ENCODE results near the gene LRRTM4.

The LRRTM4 gene

GRCh38 chr2:76763276-76763675, 758.9 kb downstream of the LRRTM4 start:
- Histone ChIP-seq H3K27ac (ENCODE audit: low read length) (no peak overlapping the region), H3K27me3 (ENCODE audit: control insufficient read depth in 1 of 2, insufficient read depth in 2 of 2, low read length in 2 of 2) (no peaks in the 10 kb centered on the region), H3K4me1 (ENCODE audit: control insufficient read depth, insufficient read depth, low read length) (no peaks in the 10 kb centered on the region), H3K9me3 (ENCODE audit: control insufficient read depth in 2 of 2, low read length in 2 of 2) (no peaks in the 10 kb centered on the region), H3K9ac (ENCODE audit: low read length in 2 of 2) (no peak overlapping the region), H3K36me3 (ENCODE audit: control insufficient read depth in 2 of 2, insufficient read depth in 2 of 2, low read length in 2 of 2) (no peaks in the 10 kb centered on the region), H3K4me3 (ENCODE audit: low read length in 2 of 2) (no peak overlapping the region)

DNA sequence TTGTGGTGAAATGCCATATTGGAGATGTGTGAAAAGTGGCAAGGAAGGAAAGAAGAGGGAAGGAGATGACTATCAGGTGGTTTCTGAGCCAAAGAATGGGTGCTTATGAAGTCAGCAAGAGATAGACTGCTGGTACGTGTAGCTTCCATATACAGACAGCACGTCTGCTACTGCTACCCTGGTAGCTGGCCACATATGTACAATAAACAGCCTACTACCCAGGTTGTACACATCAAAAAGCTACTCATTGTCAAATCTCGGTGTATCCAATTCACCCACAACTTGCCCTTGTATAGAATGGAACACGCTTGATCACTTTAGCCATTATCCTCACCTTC, 761.8 kb downstream of the LRRTM4 start:
- H3K9ac ChIP-seq (ENCODE audit: low read length in 2 of 2): no peak overlapping the region
- no peaks in the 10 kb centered on the region for H3K4me1 ChIP-seq (ENCODE audit: control insufficient read depth, insufficient read depth, low read length)
- H3K9me3 ChIP-seq (ENCODE audit: control insufficient read depth in 2 of 2, low read length in 2 of 2): no peaks in the 10 kb centered on the region
- no peak overlapping the region for H3K27ac ChIP-seq (ENCODE audit: low read length)
- H3K27me3 ChIP-seq (ENCODE audit: control insufficient read depth in 1 of 2, insufficient read depth in 2 of 2, low read length in 2 of 2): no peaks in the 10 kb centered on the region
- H3K4me3 ChIP-seq (ENCODE audit: low read length in 2 of 2): no peak overlapping the region
- H3K36me3 ChIP-seq (ENCODE audit: control insufficient read depth in 2 of 2, insufficient read depth in 2 of 2, low read length in 2 of 2): no peaks in the 10 kb centered on the region

DNA sequence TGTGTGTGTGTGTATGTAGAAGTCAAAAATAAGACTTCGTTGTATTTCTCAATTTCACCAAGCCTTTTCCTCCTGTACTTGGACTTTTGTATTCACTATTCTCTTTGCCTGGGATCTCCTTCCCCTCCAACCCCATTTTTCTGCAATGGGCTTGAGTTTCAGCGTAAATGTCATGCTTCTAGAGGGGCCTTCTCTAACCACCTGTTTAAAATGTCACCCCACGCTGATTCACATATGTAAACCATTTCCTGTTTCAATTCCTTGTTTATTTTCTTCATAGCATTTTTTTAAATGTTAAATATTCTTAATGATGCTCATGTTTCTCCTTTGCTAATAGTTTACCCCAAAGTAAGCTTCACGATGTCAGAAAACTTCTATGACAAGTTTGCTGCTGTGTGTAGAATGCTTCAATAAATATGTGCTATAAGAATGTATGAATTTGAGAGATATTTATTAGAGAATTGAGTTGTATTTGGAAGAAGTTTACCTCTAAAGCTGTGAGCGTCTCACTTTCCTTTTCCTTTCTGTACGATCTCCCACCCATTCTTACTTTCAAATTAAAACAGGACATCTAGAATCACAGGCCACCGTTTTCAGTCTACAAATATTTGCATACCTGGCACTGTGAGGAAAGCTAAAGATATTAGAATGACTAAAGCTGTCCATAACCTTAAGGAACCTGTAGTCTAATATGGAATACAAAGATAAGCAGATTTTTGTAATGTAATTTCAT, 762.4 kb downstream of the LRRTM4 start:
- no peaks in the 10 kb centered on the region for H3K27me3 ChIP-seq (ENCODE audit: control insufficient read depth in 1 of 2, insufficient read depth in 2 of 2, low read length in 2 of 2)
- no peak overlapping the region for H3K27ac ChIP-seq (ENCODE audit: low read length)
- H3K9ac ChIP-seq (ENCODE audit: low read length in 2 of 2): no peak overlapping the region
- H3K4me3 ChIP-seq (ENCODE audit: low read length in 2 of 2): no peak overlapping the region
- no peaks in the 10 kb centered on the region for H3K9me3 ChIP-seq (ENCODE audit: control insufficient read depth in 2 of 2, low read length in 2 of 2)
- H3K36me3 ChIP-seq (ENCODE audit: control insufficient read depth in 2 of 2, insufficient read depth in 2 of 2, low read length in 2 of 2): no peaks in the 10 kb centered on the region
- no peaks in the 10 kb centered on the region for H3K4me1 ChIP-seq (ENCODE audit: control insufficient read depth, insufficient read depth, low read length)

DNA sequence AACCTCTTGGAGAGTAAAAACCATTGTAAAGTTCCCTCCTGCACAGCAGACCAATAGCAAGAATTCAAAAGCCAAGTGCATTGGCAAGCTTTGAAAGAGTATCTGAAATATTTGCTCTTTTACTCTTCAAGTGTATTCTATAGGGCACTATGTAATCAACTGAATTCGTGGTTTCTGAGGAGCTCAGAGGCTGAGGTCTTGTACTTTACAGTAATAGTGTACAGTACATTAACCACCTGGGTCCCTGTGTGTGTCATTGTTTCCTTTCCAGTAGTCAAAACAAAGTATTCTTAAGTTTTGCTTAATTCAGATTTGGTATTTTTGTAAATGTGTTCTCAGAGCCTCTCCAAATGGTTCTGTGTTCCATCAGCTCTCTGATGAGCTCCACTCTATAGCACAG, 769.7 kb downstream of the LRRTM4 start:
- Histone ChIP-seq H3K27me3 (ENCODE audit: control insufficient read depth in 1 of 2, insufficient read depth in 2 of 2, low read length in 2 of 2) (no peaks in the 10 kb centered on the region), H3K9ac (ENCODE audit: low read length in 2 of 2) (no peak overlapping the region), H3K27ac (ENCODE audit: low read length) (no peak overlapping the region), H3K4me1 (ENCODE audit: control insufficient read depth, insufficient read depth, low read length) (no peaks in the 10 kb centered on the region), H3K36me3 (ENCODE audit: control insufficient read depth in 2 of 2, insufficient read depth in 2 of 2, low read length in 2 of 2) (no peaks in the 10 kb centered on the region), H3K9me3 (ENCODE audit: control insufficient read depth in 2 of 2, low read length in 2 of 2) (no peaks in the 10 kb centered on the region), H3K4me3 (ENCODE audit: low read length in 2 of 2) (no peak overlapping the region)

DNA sequence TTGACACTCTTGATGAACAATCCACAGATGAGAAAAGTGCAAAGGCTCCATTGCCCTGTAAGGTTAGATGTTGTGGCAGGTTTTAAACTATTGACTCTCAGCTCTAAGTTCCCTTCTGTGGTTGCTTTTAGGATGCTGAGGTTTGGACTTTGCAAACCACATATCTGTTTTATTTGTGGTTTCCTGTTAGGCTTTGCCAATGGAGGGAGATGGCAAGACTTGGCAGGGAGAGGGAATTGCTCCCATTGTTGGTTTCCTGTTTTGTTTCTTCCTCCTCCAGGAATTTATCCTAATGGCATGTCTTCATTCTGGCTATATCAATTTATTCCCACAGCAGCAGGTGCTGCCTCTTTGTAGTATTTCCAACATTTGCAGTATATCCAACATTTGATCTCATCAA, 772.3 kb downstream of the LRRTM4 start:
- H3K27ac ChIP-seq (ENCODE audit: low read length): no peak overlapping the region
- no peaks in the 10 kb centered on the region for H3K36me3 ChIP-seq (ENCODE audit: control insufficient read depth in 2 of 2, insufficient read depth in 2 of 2, low read length in 2 of 2)
- no peak overlapping the region for H3K4me3 ChIP-seq (ENCODE audit: low read length in 2 of 2)

GRCh38 chr2:76748581-76749296, 773.4 kb downstream of the LRRTM4 start:
- no peak overlapping the region for H3K4me3 ChIP-seq (ENCODE audit: low read length in 2 of 2)
- no peak overlapping the region for H3K9ac ChIP-seq (ENCODE audit: low read length in 2 of 2)
- H3K27me3 ChIP-seq (ENCODE audit: control insufficient read depth in 1 of 2, insufficient read depth in 2 of 2, low read length in 2 of 2): no peaks in the 10 kb centered on the region
- no peak overlapping the region for H3K27ac ChIP-seq (ENCODE audit: low read length)
- no peaks in the 10 kb centered on the region for H3K4me1 ChIP-seq (ENCODE audit: control insufficient read depth, insufficient read depth, low read length)
- no peaks in the 10 kb centered on the region for H3K9me3 ChIP-seq (ENCODE audit: control insufficient read depth in 2 of 2, low read length in 2 of 2)
- no peaks in the 10 kb centered on the region for H3K36me3 ChIP-seq (ENCODE audit: control insufficient read depth in 2 of 2, insufficient read depth in 2 of 2, low read length in 2 of 2)

More for the DNA sequence above, 772.3 kb downstream of the LRRTM4 start:
- Histone ChIP-seq H3K27me3 (ENCODE audit: control insufficient read depth in 1 of 2, insufficient read depth in 2 of 2, low read length in 2 of 2) (no peaks in the 10 kb centered on the region), H3K9ac (ENCODE audit: low read length in 2 of 2) (no peak overlapping the region), H3K4me1 (ENCODE audit: control insufficient read depth, insufficient read depth, low read length) (no peaks in the 10 kb centered on the region), H3K9me3 (ENCODE audit: control insufficient read depth in 2 of 2, low read length in 2 of 2) (no peaks in the 10 kb centered on the region)

DNA sequence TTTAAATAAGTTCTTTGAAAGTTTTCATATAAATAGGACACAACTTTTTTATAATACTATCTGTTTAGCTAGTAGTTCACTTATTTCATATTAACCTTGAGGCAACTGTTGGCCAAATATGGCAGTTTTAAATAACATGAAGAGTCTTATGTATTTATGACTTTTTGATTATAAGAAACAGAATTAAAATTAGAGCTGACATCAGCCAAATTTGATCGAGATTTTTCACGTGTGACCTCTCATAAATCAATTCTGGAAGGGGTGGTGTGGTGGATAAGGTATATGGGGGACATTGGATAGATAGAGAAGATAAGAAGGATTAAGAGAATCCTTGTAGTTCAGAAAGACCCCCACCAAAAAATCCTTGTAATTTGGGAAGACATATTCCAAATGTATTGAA, 776.6 kb downstream of the LRRTM4 start:
- Histone ChIP-seq H3K9me3 (ENCODE audit: control insufficient read depth in 2 of 2, low read length in 2 of 2) (no peaks in the 10 kb centered on the region), H3K4me1 (ENCODE audit: control insufficient read depth, insufficient read depth, low read length) (no peaks in the 10 kb centered on the region), H3K27ac (ENCODE audit: low read length) (no peak overlapping the region), H3K4me3 (ENCODE audit: low read length in 2 of 2) (no peak overlapping the region), H3K27me3 (ENCODE audit: control insufficient read depth in 1 of 2, insufficient read depth in 2 of 2, low read length in 2 of 2) (no peaks in the 10 kb centered on the region), H3K36me3 (ENCODE audit: control insufficient read depth in 2 of 2, insufficient read depth in 2 of 2, low read length in 2 of 2) (no peaks in the 10 kb centered on the region), H3K9ac (ENCODE audit: low read length in 2 of 2) (no peak overlapping the region)

DNA sequence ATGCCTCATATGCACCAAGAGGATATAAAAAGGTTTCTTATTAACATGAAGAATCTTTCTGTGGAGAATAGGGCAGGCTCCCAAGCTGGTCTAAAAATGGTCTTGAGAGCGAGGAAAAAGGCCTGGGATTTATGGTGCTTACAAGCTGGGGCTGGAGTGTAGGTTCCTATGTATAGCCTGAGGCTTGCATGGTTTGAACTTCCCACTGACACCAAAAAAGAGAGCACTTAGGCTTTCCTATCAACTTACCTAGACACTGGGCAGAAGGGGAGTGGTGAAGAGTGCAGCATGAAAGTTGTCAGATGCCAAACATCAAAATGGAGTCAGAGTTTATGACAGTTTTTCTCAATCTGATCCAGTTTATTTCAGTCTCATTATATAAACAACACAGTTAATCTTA, 784.6 kb downstream of the LRRTM4 start:
- H3K9me3 ChIP-seq (ENCODE audit: control insufficient read depth in 2 of 2, low read length in 2 of 2): no peaks in the 10 kb centered on the region
- H3K4me3 ChIP-seq (ENCODE audit: low read length in 2 of 2): no peak overlapping the region
- no peak overlapping the region for H3K9ac ChIP-seq (ENCODE audit: low read length in 2 of 2)
- no peaks in the 10 kb centered on the region for H3K36me3 ChIP-seq (ENCODE audit: control insufficient read depth in 2 of 2, insufficient read depth in 2 of 2, low read length in 2 of 2)
- no peaks in the 10 kb centered on the region for H3K27me3 ChIP-seq (ENCODE audit: control insufficient read depth in 1 of 2, insufficient read depth in 2 of 2, low read length in 2 of 2)
- H3K27ac ChIP-seq (ENCODE audit: low read length): no peak overlapping the region
- no peaks in the 10 kb centered on the region for H3K4me1 ChIP-seq (ENCODE audit: control insufficient read depth, insufficient read depth, low read length)

DNA sequence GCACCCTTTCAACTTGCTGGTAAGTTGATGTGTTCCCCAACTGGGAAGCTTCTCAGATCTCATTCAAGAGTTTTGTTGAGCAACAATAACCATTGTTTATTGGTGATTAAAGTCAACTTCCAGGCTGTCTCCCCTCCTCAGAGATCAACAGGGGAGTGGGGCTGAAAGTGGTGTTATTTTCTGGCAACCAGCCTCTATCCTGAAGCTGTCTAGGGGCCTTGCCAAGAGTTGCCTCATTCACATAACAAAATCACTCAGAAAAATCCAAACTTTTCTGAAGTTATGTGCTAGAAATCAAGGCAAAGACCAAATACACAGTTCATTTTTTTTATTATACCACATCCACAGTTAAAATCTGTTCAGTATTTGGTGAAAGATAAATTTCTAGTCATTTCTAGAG, 788.4 kb downstream of the LRRTM4 start:
- H3K4me3 ChIP-seq (ENCODE audit: low read length in 2 of 2): no peak overlapping the region

GRCh38 chr2:76731157-76731556, 791.0 kb downstream of the LRRTM4 start:
- Histone ChIP-seq H3K9ac (ENCODE audit: low read length in 2 of 2) (no peak overlapping the region), H3K9me3 (ENCODE audit: control insufficient read depth in 2 of 2, low read length in 2 of 2) (no peaks in the 10 kb centered on the region), H3K27ac (ENCODE audit: low read length) (no peak overlapping the region), H3K4me3 (ENCODE audit: low read length in 2 of 2) (no peak overlapping the region), H3K27me3 (ENCODE audit: control insufficient read depth in 1 of 2, insufficient read depth in 2 of 2, low read length in 2 of 2) (no peaks in the 10 kb centered on the region), H3K36me3 (ENCODE audit: control insufficient read depth in 2 of 2, insufficient read depth in 2 of 2, low read length in 2 of 2) (no peaks in the 10 kb centered on the region), H3K4me1 (ENCODE audit: control insufficient read depth, insufficient read depth, low read length) (no peaks in the 10 kb centered on the region)

More for the DNA sequence above, 788.4 kb downstream of the LRRTM4 start:
- no peaks in the 10 kb centered on the region for H3K9me3 ChIP-seq (ENCODE audit: control insufficient read depth in 2 of 2, low read length in 2 of 2)
- no peaks in the 10 kb centered on the region for H3K36me3 ChIP-seq (ENCODE audit: control insufficient read depth in 2 of 2, insufficient read depth in 2 of 2, low read length in 2 of 2)
- H3K27ac ChIP-seq (ENCODE audit: low read length): no peak overlapping the region
- H3K9ac ChIP-seq (ENCODE audit: low read length in 2 of 2): no peak overlapping the region
- H3K27me3 ChIP-seq (ENCODE audit: control insufficient read depth in 1 of 2, insufficient read depth in 2 of 2, low read length in 2 of 2): no peaks in the 10 kb centered on the region
- no peaks in the 10 kb centered on the region for H3K4me1 ChIP-seq (ENCODE audit: control insufficient read depth, insufficient read depth, low read length)

- Histone ChIP-seq H3K27me3 (ENCODE audit: control insufficient read depth in 1 of 2, insufficient read depth in 2 of 2, low read length in 2 of 2) (no peaks in the 10 kb centered on the region), H3K9me3 (ENCODE audit: control insufficient read depth in 2 of 2, low read length in 2 of 2) (no peaks in the 10 kb centered on the region), H3K4me3 (ENCODE audit: low read length in 2 of 2) (no peak overlapping the region), H3K4me1 (ENCODE audit: control insufficient read depth, insufficient read depth, low read length) (no peaks in the 10 kb centered on the region), H3K9ac (ENCODE audit: low read length in 2 of 2) (no peak overlapping the region), H3K36me3 (ENCODE audit: control insufficient read depth in 2 of 2, insufficient read depth in 2 of 2, low read length in 2 of 2) (no peaks in the 10 kb centered on the region), H3K27ac (ENCODE audit: low read length) (no peak overlapping the region)
Observed at GRCh38 chr2:76730021-76730420, 792.2 kb downstream of the LRRTM4 start.

Measured in stomach smooth muscle (tissue), 2 donors.